Measurements from ENCODE around the gene DRAP1. TPM values are rescaled to one million over a fixed set of nuclear protein-coding genes. Genes with fewer than 3 reads are reported as not detected.

The DRAP1 gene
- total RNA-seq, 4 donors from 2014 or later = 64.5 to 134 (median 93.3) TPM

GRCh38 chr11:65932558-65932919, 13.3 kb downstream of the DRAP1 start:
- no peak overlapping the region for H3K4me3 ChIP-seq
- DNase-seq (ENCODE audit: low spot score in 2 of 2) = no peak
- no peak overlapping the region for H3K27ac ChIP-seq
- H3K36me3 ChIP-seq = no peaks in the 10 kb centered on the region
- TF ChIP-seq EP300 (IDR thresholded peaks at IDR 0.05) (no peak), POLR2A (IDR thresholded peaks at IDR 0.05) (no peak), CTCF (IDR thresholded peaks at IDR 0.05) (no peak)
- peaks cover 0 to 10% of the 10 kb centered on the region in 2 donors for H3K27me3 ChIP-seq
- 32 to 41% methylated on average over 9 of the region's 9 CpGs for WGBS, 2 donors
- no peaks in the 10 kb centered on the region for H3K9me3 ChIP-seq
- H3K4me1 ChIP-seq = no peaks in the 10 kb centered on the region

GRCh38 chr11:65934014-65934413, 14.8 kb downstream of the DRAP1 start:
- no peak overlapping the region for H3K27ac ChIP-seq
- H3K27me3 ChIP-seq = peaks cover 0 to 14% of the 10 kb centered on the region in 2 donors
- no peaks in the 10 kb centered on the region for H3K4me1 ChIP-seq
- 65 to 67% methylated on average over 4 of the region's 4 CpGs for WGBS, 2 donors
- no peak for TF ChIP-seq EP300 (IDR thresholded peaks at IDR 0.05)
- TF ChIP-seq POLR2A (IDR thresholded peaks at IDR 0.05) = no peak
- no peak for TF ChIP-seq CTCF (IDR thresholded peaks at IDR 0.05)
- no peak overlapping the region for H3K4me3 ChIP-seq
- H3K36me3 ChIP-seq = no peaks in the 10 kb centered on the region
- DNase-seq (ENCODE audit: low spot score in 2 of 2) = no peak
- no peaks in the 10 kb centered on the region for H3K9me3 ChIP-seq

- TF ChIP-seq CTCF (IDR thresholded peaks at IDR 0.05) (no peak), EP300 (IDR thresholded peaks at IDR 0.05) (no peak), POLR2A (IDR thresholded peaks at IDR 0.05) (no peak)
Observed at GRCh38 chr11:65937766-65938165, 18.5 kb downstream of the DRAP1 start.

GRCh38 chr11:65941720-65942310, 22.6 kb downstream of the DRAP1 start:
- Histone ChIP-seq H3K4me1 (no peaks in the 10 kb centered on the region), H3K27ac (no peak overlapping the region), H3K36me3 (no peaks in the 10 kb centered on the region), H3K4me3 (no peak overlapping the region), H3K27me3 (peaks cover 0 to 8% of the 10 kb centered on the region in 2 donors), H3K9me3 (no peaks in the 10 kb centered on the region)
- no peak for DNase-seq (ENCODE audit: low spot score in 2 of 2)
- WGBS, 2 donors = 69 to 74% methylated on average over 9 of the region's 9 CpGs
- TF ChIP-seq POLR2A (IDR thresholded peaks at IDR 0.05) = no peak
- no peak for TF ChIP-seq CTCF (IDR thresholded peaks at IDR 0.05)
- no peak for TF ChIP-seq EP300 (IDR thresholded peaks at IDR 0.05)

More at GRCh38 chr11:65937766-65938165, 18.5 kb downstream of the DRAP1 start:
- Histone ChIP-seq H3K9me3 (no peaks in the 10 kb centered on the region), H3K36me3 (no peaks in the 10 kb centered on the region), H3K27ac (no peak overlapping the region), H3K4me3 (no peak overlapping the region), H3K4me1 (no peaks in the 10 kb centered on the region), H3K27me3 (peaks cover 0 to 14% of the 10 kb centered on the region in 2 donors)
- 46 to 61% methylated on average over 4 of the region's 4 CpGs for WGBS, 2 donors
- no peak for DNase-seq (ENCODE audit: low spot score in 2 of 2)

GRCh38 chr11:65942531-65942930, 23.3 kb downstream of the DRAP1 start:
- WGBS, 2 donors = 81 to 83% methylated on average over 7 of the region's 7 CpGs
- TF ChIP-seq POLR2A (IDR thresholded peaks at IDR 0.05) (no peak), EP300 (IDR thresholded peaks at IDR 0.05) (no peak), CTCF (IDR thresholded peaks at IDR 0.05) (no peak)
- H3K9me3 ChIP-seq = no peaks in the 10 kb centered on the region
- no peak overlapping the region for H3K27ac ChIP-seq
- H3K27me3 ChIP-seq = peaks cover 0 to 4% of the 10 kb centered on the region in 2 donors
- H3K36me3 ChIP-seq = no peaks in the 10 kb centered on the region
- DNase-seq (ENCODE audit: low spot score in 2 of 2) = no peak
- no peak overlapping the region for H3K4me3 ChIP-seq
- no peaks in the 10 kb centered on the region for H3K4me1 ChIP-seq
